NCI-H226 (cell line): ENCODE measurements around the gene CAMK2G.

Source experiments
- DNase-seq: peaks from one replicate; pipeline ENCODE4 v3.0.0-alpha.2; 2015

Gene CAMK2G

GRCh38 chr10:73878365-73878764 lies 4.0 kb upstream of the CAMK2G start:
- no peak for DNase-seq

GRCh38 chr10:73877533-73878160 lies 3.3 kb upstream of the CAMK2G start:
- DNase-seq, result no peak

GRCh38 chr10:73876971-73877370 lies 2.6 kb upstream of the CAMK2G start:
- peak; percentile 16 for DNase-seq

- no peak for DNase-seq
These were observed 2.2 kb upstream of the CAMK2G start for GRCh38 chr10:73876566-73876965.

- no peak for DNase-seq
These were observed 1.8 kb upstream of the CAMK2G start for GRCh38 chr10:73876157-73876556.

- DNase-seq, result no peak
These were observed 752 bp upstream of the CAMK2G start for GRCh38 chr10:73875139-73875475.

- DNase-seq, result no peak
These were observed 528 bp downstream of the CAMK2G start for GRCh38 chr10:73873838-73874215.

GRCh38 chr10:73873142-73873837 lies 1.1 kb downstream of the CAMK2G start:
- DNase-seq, result no peak

GRCh38 chr10:73872190-73872710 lies 2.1 kb downstream of the CAMK2G start:
- DNase-seq, result no peak

GRCh38 chr10:73871295-73872189 lies 2.8 kb downstream of the CAMK2G start:
- no peak for DNase-seq

- no peak for DNase-seq
These were observed 5.6 kb downstream of the CAMK2G start for GRCh38 chr10:73868655-73869195.

GRCh38 chr10:73867871-73868631 lies 6.3 kb downstream of the CAMK2G start:
- no peak for DNase-seq

GRCh38 chr10:73867126-73867807 lies 7.1 kb downstream of the CAMK2G start:
- no peak for DNase-seq

- DNase-seq, result no peak
These were observed 7.7 kb downstream of the CAMK2G start for GRCh38 chr10:73866621-73867020.

- DNase-seq, result no peak
These were observed 8.6 kb downstream of the CAMK2G start for GRCh38 chr10:73865459-73866442.

- DNase-seq, result no peak
These were observed 9.3 kb downstream of the CAMK2G start for GRCh38 chr10:73865107-73865458.

- DNase-seq, result no peak
These were observed 10.1 kb downstream of the CAMK2G start for GRCh38 chr10:73864229-73864628.

GRCh38 chr10:73863039-73863817 lies 11.1 kb downstream of the CAMK2G start:
- DNase-seq, result no peak

- DNase-seq, result no peak
These were observed 12.3 kb downstream of the CAMK2G start for GRCh38 chr10:73862011-73862410.
